ENCODE measurements around the gene BCLAF3.

BCLAF3 gene

GRCh38 chrX:19972984-19973383 is 17.9 kb downstream of the BCLAF3 start:
- no peak for FAIRE-seq
- no peak for DNase-seq (ENCODE audit: insufficient read length, low spot score)

DNA sequence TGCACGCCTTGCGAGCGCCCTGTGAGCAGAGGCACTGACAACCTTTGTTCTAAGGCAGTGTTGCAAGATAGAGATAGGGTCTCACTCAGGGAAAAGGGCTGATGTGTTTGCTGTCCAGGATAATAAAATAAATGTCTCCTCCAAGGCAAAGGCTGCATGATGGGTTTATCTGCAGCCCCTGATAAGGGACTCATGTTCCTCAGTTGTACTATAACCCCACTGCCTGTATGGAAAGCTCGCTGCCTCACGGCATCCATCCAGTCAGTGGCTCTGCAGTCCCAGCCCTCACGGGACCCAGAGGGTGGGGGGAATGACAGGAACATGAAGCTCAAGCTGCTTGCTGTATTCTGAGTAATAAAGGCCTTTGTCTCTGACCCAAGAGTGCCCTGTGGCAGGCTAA is 22.6 kb downstream of the BCLAF3 start:
- FAIRE-seq = no peak
- DNase-seq (ENCODE audit: insufficient read length, low spot score) = no peak

- FAIRE-seq (no peak), DNase-seq (ENCODE audit: insufficient read length, low spot score) (no peak)
Observed at GRCh38 chrX:19966056-19966455, 24.8 kb downstream of the BCLAF3 start.

- no peak for DNase-seq (ENCODE audit: insufficient read length, low spot score)
- FAIRE-seq = no peak
Observed at GRCh38 chrX:19964017-19964710, 26.7 kb downstream of the BCLAF3 start.

GRCh38 chrX:19960913-19961312 is 29.9 kb downstream of the BCLAF3 start:
- DNase-seq (ENCODE audit: insufficient read length, low spot score) = no peak
- FAIRE-seq = no peak

GRCh38 chrX:19958552-19959486 is 32.0 kb downstream of the BCLAF3 start:
- FAIRE-seq = peak; percentile 77
- no peak for DNase-seq (ENCODE audit: insufficient read length, low spot score)

DNA sequence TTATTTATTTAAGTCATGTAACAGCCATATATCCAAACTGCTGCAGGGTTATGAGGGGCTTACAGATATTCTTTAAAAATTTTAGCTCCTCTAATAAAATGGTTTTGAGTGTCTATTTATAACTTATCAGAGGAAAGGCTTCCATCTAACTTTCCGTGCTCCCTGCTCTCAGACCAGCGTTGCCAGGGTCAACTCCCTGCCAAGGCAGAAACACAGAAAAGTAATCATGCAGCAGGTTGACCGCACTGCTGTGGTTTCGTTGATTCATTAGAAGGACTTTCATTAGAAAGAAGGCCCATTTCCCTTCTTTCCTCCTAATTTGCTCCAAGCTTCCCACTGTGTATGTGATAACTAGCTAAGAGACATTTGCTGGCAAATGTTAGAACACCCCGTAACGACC is 33.9 kb downstream of the BCLAF3 start:
- no peak for FAIRE-seq
- no peak for DNase-seq (ENCODE audit: insufficient read length, low spot score)

DNA sequence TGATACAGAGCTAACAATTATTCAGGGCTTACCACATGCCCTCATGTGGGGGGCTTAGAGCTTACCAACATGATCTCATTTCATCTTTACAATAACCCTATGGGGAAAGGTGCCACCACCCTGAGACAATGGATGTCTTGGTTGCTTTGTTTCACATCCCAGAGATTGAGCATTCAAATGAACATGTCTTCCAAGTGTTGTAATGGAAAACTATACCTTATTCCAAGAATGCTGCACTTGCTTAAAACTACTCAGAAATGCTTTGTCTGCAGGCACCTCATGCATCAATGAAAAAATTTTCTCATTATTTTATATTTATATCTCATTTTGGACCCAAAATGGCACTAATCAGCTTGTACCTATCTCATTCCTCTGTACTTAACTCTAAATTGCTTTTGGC is 34.6 kb downstream of the BCLAF3 start:
- FAIRE-seq (no peak), DNase-seq (ENCODE audit: insufficient read length, low spot score) (no peak)

DNA sequence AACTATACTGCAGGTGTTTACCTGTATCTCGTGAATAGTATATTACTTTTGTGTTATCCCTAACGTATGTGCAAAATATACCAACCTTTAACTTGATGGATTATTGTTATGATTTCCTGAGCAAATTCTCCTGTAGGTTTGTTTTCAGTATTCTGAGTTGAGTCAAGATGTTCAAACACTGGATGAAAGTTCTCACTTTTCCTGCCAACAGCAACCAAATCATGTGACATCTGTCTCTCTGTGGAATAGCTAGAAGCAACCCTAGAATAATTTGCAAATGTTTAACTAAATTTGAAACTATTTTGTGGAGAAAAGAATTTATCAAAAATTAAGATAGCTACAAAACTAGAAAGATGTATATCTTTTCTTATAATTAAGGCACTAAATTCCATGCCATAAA is 35.6 kb downstream of the BCLAF3 start:
- no peak for FAIRE-seq
- DNase-seq (ENCODE audit: insufficient read length, low spot score) = no peak

- no peak for FAIRE-seq
- DNase-seq (ENCODE audit: insufficient read length, low spot score) = no peak
Observed at GRCh38 chrX:19954335-19955096, 36.3 kb downstream of the BCLAF3 start.

DNA sequence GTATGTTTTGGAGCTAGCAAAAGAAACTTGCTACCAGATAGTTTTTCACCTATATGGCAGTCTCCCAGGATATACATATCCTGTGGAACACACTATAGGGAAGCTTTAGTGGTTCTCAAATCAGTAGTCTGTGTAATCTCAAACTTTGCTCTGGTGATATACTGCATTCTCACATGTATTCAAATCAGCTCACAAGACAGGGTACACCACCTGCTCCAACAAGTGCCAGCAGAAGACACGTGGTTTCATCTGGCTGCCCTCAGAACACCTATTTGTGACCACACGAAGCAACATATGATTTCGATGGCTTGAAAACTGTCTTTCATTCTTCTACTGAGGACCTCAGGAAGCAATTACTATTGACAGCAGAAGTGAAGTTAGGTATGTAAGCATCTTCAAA is 37.7 kb downstream of the BCLAF3 start:
- FAIRE-seq (no peak), DNase-seq (ENCODE audit: insufficient read length, low spot score) (no peak)

GRCh38 chrX:19949340-19949739 is 41.5 kb downstream of the BCLAF3 start:
- FAIRE-seq = no peak
- DNase-seq (ENCODE audit: insufficient read length, low spot score) = no peak

DNA sequence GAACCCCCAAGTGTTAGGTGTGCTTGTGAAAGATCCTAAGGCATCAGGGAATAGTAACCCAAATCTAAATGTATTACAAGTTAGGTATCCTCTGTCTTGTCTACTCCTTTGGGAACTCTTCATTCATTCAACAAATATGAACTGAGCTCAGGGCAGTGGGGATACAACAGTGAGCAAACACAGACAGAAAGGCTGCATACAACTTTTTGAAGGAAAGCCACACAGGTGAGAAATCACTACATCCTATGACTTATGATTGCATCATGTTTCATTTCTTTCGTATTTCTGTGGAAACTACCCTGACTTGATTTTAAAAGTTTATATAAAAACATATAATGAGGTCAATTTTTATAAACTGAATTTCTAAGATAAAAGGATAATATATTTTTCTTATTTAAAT is 43.2 kb downstream of the BCLAF3 start:
- FAIRE-seq = no peak

More for the DNA sequence above, 43.2 kb downstream of the BCLAF3 start:
- no peak for DNase-seq (ENCODE audit: insufficient read length, low spot score)

Measured in HTR-8/SVneo (cell line).